Measurements from ENCODE around the gene MOB4.

Gene MOB4

GRCh38 chr2:197591339-197592072 is 75.6 kb downstream of the MOB4 start:
- no peak for DNase-seq (ENCODE audit: low read depth in 2 of 2)

GRCh38 chr2:197596766-197597165 is 80.9 kb downstream of the MOB4 start:
- DNase-seq (ENCODE audit: low read depth in 2 of 2): no peak

- DNase-seq (ENCODE audit: low read depth in 2 of 2): no peak
These were observed 81.3 kb downstream of the MOB4 start for GRCh38 chr2:197597166-197597565.

GRCh38 chr2:197598450-197598849 is 82.6 kb downstream of the MOB4 start:
- no peak for DNase-seq (ENCODE audit: low read depth in 2 of 2)

GRCh38 chr2:197599285-197599965 is 83.6 kb downstream of the MOB4 start:
- DNase-seq (ENCODE audit: low read depth in 2 of 2): no peak

GRCh38 chr2:197600306-197600705 is 84.4 kb downstream of the MOB4 start:
- DNase-seq (ENCODE audit: low read depth in 2 of 2): no peak

GRCh38 chr2:197601726-197602125 is 85.9 kb downstream of the MOB4 start:
- no peak for DNase-seq (ENCODE audit: low read depth in 2 of 2)
